K562 (cell line): ENCODE measurements around the gene ABLIM1. TPM values are rescaled to one million over a fixed set of nuclear protein-coding genes. Genes with fewer than 3 reads are reported as not detected.
A peak's percentile ranks its signal among the peaks of the same experiment; 100 is the strongest.

Source experiments
- ATAC-seq: fragments of 200-7000 bp; cut with Tn5 transposase; 3 replicates; pipeline ENCODE4 v1.9.1; 2020; ENCODE audit warnings: moderate library complexity
- BruUV-seq: library from RNA; stranded (reverse); fragments of 400-500 nt; replicated peaks from 2 replicates; lab custom pipeline; 2021; lab: Mats Ljungman, UMichigan
- CTCF ChIA-PET: fragments of 300-600 bp; formaldehyde crosslinking; extraction: SDS; loops from one replicate; lab custom pipeline; 2021; ENCODE audit warnings: low intra/inter-chr PET ratio; lab: Yijun Ruan, JAX
- POLR2A ChIA-PET: fragments of 300-600, 350-650 bp; sonication (Branson Sonifier 250); formaldehyde crosslinking; extraction: SDS; loops from one replicate; lab custom pipeline; 2021; ENCODE audit warnings: antibody characterized with exemption, inconsistent platforms; lab: Yijun Ruan, JAX
- DNase-seq, 4 experiments: peaks; one replicate each; pipeline versions ENCODE4 v3.0.0 to v3.0.0-alpha.2; 2011 to 2018; ENCODE audit warnings: low spot score in 3 of 4, mixed read lengths in 3 of 4; ENCODE audit errors: extremely low read depth in 1 of 4
- FAIRE-seq: peaks from 2 replicates; lab custom pipeline; 2011; peaks lifted over from hg19 to GRCh38; lab: Jason Lieb, UNC
- H2AFZ ChIP-seq: 2 replicates; pipeline ENCODE4 v1.6.0; 2011; ENCODE audit warnings: low read depth, low read length, control low read depth, inconsistent platforms
- H3K27ac ChIP-seq: fragments of 200-600 bp; 3 replicates; pipeline ENCODE4 v1.8.0; 2011; ENCODE audit warnings: low read depth, mild to moderate bottlenecking, control low read depth, inconsistent platforms, low read length, moderate library complexity, mixed read lengths; ENCODE audit errors: extremely low read depth
- H3K27me3 ChIP-seq, 2 experiments: fragments of 300-600 bp in 1 of 2; 2 replicates in 1 of 2; 3 replicates in 1 of 2; pipeline versions ENCODE4 v1.6.0 to v1.8.0; 2011; ENCODE audit warnings: inconsistent platforms in 2 of 2, low read length in 2 of 2, mild to moderate bottlenecking in 1 of 2, mixed read lengths in 1 of 2, moderate library complexity in 1 of 2; ENCODE audit not compliant: control insufficient read depth in 2 of 2, insufficient read depth in 2 of 2
- H3K36me3 ChIP-seq: fragments of 300-600 bp; 3 replicates; pipeline ENCODE4 v1.8.0; 2011; ENCODE audit warnings: mild to moderate bottlenecking, low read length, inconsistent platforms; ENCODE audit not compliant: control insufficient read depth, insufficient read depth
- H3K4me1 ChIP-seq, 2 experiments: fragments of 200-600 bp in 1 of 2; replicated peaks in 1 of 2; 2 replicates in 1 of 2; 3 replicates in 1 of 2; pipeline versions ENCODE4 v1.5.1 to v1.8.0; 2011; ENCODE audit warnings: inconsistent platforms in 2 of 2, low read length in 2 of 2, mild to moderate bottlenecking in 1 of 2, mixed read lengths in 1 of 2, moderate library complexity in 1 of 2; ENCODE audit not compliant: control insufficient read depth in 2 of 2, insufficient read depth in 2 of 2
- H3K4me2 ChIP-seq: 2 replicates; pipeline ENCODE4 v1.6.1; 2011; ENCODE audit warnings: low read length, control low read depth, inconsistent platforms, mixed read lengths; ENCODE audit not compliant: insufficient read depth
- H3K4me3 ChIP-seq: fragments of 200-600 bp; sonication (generic), shearing (Covaris generic); 2 replicates; pipeline ENCODE4 v1.5.1; 2016; ENCODE audit warnings: control low read depth, inconsistent platforms
- H3K79me2 ChIP-seq: fragments of 200-600 bp; 3 replicates; pipeline ENCODE4 v1.8.0; 2011; ENCODE audit warnings: low read length, inconsistent platforms; ENCODE audit not compliant: control insufficient read depth, insufficient read depth
- H3K9ac ChIP-seq, 2 experiments: 2 replicates each; pipeline versions ENCODE4 v1.6.0 to v1.6.1; 2011; ENCODE audit warnings: low read depth in 2 of 2, low read length in 2 of 2, control low read depth in 1 of 2, inconsistent platforms in 1 of 2, mild to moderate bottlenecking in 1 of 2, mixed read lengths in 1 of 2; ENCODE audit not compliant: insufficient read depth in 1 of 2
- H3K9me1 ChIP-seq: one replicate; pipeline ENCODE4 v1.6.0; 2011; ENCODE audit warnings: inconsistent platforms, mild to moderate bottlenecking, low read length, moderate library complexity; ENCODE audit not compliant: control insufficient read depth, insufficient read depth
- H3K9me3 ChIP-seq: replicated peaks from 2 replicates; pipeline ENCODE4 v1.5.1; 2011; ENCODE audit warnings: low read depth, low read length, inconsistent platforms; ENCODE audit not compliant: control insufficient read depth, insufficient read depth
- H4K20me1 ChIP-seq: replicated peaks from 2 replicates; pipeline ENCODE4 v1.6.1; 2011; ENCODE audit warnings: low read length, inconsistent platforms, mixed read lengths; ENCODE audit not compliant: control insufficient read depth, insufficient read depth
- RAD21 ChIP-seq, 2 experiments: fragments of 250-450 bp in 1 of 2; fragments of 450-650 bp in 1 of 2; sonication (Bioruptor Pico) in 1 of 2; formaldehyde crosslinking in 1 of 2; IDR thresholded peaks in 1 of 2; conservative IDR thresholded peaks in 1 of 2; 2 replicates each; pipeline versions ENCODE4 v1.4.0 to v1.8.0; 2020 to 2022; ENCODE audit warnings: mild to moderate bottlenecking in 2 of 2, moderate library complexity in 1 of 2
- RBM14 ChIP-seq: fragments of 200-400 bp; formaldehyde crosslinking; IDR thresholded peaks from 2 replicates; pipeline ENCODE4 v1.6.1; 2018; ENCODE audit warnings: low read depth, mild to moderate bottlenecking, low read length, moderate library complexity, borderline replicate concordance; ENCODE audit not compliant: insufficient read depth
- SMC3 ChIP-seq: conservative IDR thresholded peaks from 2 replicates; pipeline ENCODE4 v1.6.1; 2011; ENCODE audit warnings: low read depth, low read length, improper control_type of control experiment; ENCODE audit not compliant: insufficient read depth
- WGBS: fragments of 100-300 bp; shearing (Covaris generic); methylation state at CpG from one replicate; pipeline ENCODE4 v1.1.6; 2016; ENCODE audit warnings: low coverage, mixed read lengths; ENCODE audit not compliant: insufficient coverage; ENCODE audit errors: missing lambda C conversion rate; 5-methylcytosine and 5-hydroxymethylcytosine counted together
- in situ Hi-C: fragments of 300-500 bp; cut with MboI; formaldehyde crosslinking; loops from 4 replicates; pipeline ENCODE4 v1.15.0; 2018; ENCODE audit warnings: inconsistent platforms, mixed read lengths
- intact Hi-C: fragments of 100-400 bp; cut with micrococcal nuclease; formaldehyde crosslinking; loops from 2 replicates; pipeline ENCODE4 v1.14.2; 2022
- polyA plus RNA-seq, 8 experiments: library from polyadenylated mRNA; depleted of rRNA in 4 of 8; stranded (reverse) in 5 of 8; unstranded in 3 of 8; fragments of >200 nt; fragmentation: Nextera tagmentation in 2 of 8; fragmentation: Illumina TruSeq in 1 of 8; extraction: Ambion mirVana in 2 of 8; extraction: Trizol in 1 of 8; gene quantifications; 2 replicates each; pipeline versions ENCODE4 v1.2.1 to v1.2.3, GENCODE V29; 2011 to 2014; ENCODE audit warnings: inconsistent platforms in 1 of 8, missing spikeins in 1 of 8
- total RNA-seq, 7 experiments: library from RNA; depleted of rRNA in 6 of 7; stranded (reverse); fragments of >200 nt in 6 of 7; fragmentation: Illumina TruSeq in 2 of 7; extraction: Trizol in 2 of 7; gene quantifications; 2 replicates each; pipeline versions ENCODE4 v1.2.1 to v1.2.3, GENCODE V29; 2011 to 2021; ENCODE audit warnings: low replicate concordance in 1 of 7
- TF ChIP-seq, protein P1 (sequence below): fragments of 250-450 bp; sonication (Bioruptor Pico); IDR thresholded peaks from 2 replicates; pipeline ENCODE4 v1.8.0; 2021; ENCODE audit warnings: borderline replicate concordance, mild to moderate bottlenecking, moderate library complexity; ENCODE audit not compliant: poor library complexity, severe bottlenecking
- TF ChIP-seq, protein P2 (sequence below), 2 experiments: fragments of 450-650 bp; formaldehyde crosslinking in 1 of 2; IDR thresholded peaks; 2 replicates each; pipeline versions ENCODE4 v1.4.0 to v1.6.1; 2014 to 2020; ENCODE audit warnings: mild to moderate bottlenecking in 2 of 2, borderline replicate concordance in 1 of 2, low read depth in 1 of 2
- TF ChIP-seq, protein P3 (sequence below), 3 experiments: IDR thresholded peaks in 2 of 3; conservative IDR thresholded peaks in 1 of 3; 2 replicates each; pipeline ENCODE4 v1.5.1; 2011 to 2012; ENCODE audit warnings: low read length in 3 of 3, mild to moderate bottlenecking in 3 of 3, control low read depth in 2 of 3, improper control_type of control experiment in 1 of 3, inconsistent platforms in 1 of 3, low read depth in 1 of 3, mixed read lengths in 1 of 3, moderate library complexity in 1 of 3; ENCODE audit not compliant: insufficient read depth in 2 of 3

ABLIM1 gene
- total and polyA plus RNA-seq, 9 of the 15 experiments (the other 6 are each of a cell fraction or from before 2014, with no cell fraction given), result 0.07 to 0.49 (median 0.14) TPM; not detected in 6

DNA sequence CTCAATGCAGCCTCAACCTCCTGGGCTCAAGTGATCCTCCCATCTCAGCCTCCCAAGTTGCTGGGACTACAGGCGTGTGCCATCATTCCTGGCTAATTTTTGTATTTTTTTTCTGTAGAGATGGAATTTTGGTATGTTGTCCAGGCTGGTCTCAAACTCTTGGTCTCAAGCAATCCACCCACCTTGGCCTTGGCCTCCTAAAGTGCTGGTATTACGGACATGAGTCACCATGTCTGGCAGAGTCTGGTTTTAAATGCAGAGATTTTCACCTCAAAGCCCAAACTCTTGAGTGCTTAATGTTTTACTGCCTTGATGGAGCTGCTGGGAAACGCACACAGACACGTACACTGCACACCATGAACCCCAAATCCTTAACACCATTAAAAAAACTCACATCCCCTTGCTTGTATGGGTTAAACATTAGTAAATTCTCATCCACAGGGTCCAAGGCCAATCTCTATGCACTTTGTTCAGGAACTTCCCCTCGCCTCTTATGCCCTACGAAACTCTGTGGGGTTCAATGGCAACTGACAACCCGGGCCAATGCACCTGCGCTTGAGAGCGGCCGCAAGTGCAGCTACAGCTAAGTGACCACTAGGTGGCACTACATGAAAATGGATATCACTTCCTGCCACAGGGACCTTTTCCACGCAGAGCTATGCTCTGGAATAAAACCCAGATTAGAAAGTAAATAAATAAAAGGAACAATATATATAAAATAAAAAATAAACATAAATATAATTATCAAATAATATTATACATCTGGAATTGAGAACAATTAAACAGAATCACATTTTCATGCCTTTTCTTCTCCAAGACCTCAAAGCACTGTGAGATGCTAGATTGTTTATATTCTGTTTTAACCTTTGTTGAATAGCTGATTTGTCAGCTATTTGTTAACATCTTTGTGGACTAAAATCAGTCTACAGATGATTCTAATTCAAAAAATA, 186.8 kb downstream of the ABLIM1 start:
- no peak overlapping the region for H3K4me3 ChIP-seq
- no peaks in the 10 kb centered on the region for H3K79me2 ChIP-seq
- WGBS, result 19% methylated on average over 11 of the region's 11 CpGs
- intact Hi-C loops (loop anchor here (2.0 to 10.0 kb wide), 3 partner anchors 78 to 406 kb away; no protein-coding TSS in a partner anchor), in situ Hi-C loops (no loop called here)
- TF ChIP-seq RBM14 (no peak), SMC3 (peak; percentile 36; the same call in 1 of the 2 replicates), RAD21 (CRISPR knock-in tag; conservative IDR thresholded peaks at IDR 0.05 in 1 of 2, IDR thresholded peaks at IDR 0.05 in 1 of 2) (peak; percentile 35 to 47; a peak in 2 of 4 replicates)
- TF ChIP-seq, protein P1, sequence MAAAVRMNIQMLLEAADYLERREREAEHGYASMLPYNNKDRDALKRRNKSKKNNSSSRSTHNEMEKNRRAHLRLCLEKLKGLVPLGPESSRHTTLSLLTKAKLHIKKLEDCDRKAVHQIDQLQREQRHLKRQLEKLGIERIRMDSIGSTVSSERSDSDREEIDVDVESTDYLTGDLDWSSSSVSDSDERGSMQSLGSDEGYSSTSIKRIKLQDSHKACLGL (CRISPR knock-in tag), result no peak
- TF ChIP-seq, protein P2, sequence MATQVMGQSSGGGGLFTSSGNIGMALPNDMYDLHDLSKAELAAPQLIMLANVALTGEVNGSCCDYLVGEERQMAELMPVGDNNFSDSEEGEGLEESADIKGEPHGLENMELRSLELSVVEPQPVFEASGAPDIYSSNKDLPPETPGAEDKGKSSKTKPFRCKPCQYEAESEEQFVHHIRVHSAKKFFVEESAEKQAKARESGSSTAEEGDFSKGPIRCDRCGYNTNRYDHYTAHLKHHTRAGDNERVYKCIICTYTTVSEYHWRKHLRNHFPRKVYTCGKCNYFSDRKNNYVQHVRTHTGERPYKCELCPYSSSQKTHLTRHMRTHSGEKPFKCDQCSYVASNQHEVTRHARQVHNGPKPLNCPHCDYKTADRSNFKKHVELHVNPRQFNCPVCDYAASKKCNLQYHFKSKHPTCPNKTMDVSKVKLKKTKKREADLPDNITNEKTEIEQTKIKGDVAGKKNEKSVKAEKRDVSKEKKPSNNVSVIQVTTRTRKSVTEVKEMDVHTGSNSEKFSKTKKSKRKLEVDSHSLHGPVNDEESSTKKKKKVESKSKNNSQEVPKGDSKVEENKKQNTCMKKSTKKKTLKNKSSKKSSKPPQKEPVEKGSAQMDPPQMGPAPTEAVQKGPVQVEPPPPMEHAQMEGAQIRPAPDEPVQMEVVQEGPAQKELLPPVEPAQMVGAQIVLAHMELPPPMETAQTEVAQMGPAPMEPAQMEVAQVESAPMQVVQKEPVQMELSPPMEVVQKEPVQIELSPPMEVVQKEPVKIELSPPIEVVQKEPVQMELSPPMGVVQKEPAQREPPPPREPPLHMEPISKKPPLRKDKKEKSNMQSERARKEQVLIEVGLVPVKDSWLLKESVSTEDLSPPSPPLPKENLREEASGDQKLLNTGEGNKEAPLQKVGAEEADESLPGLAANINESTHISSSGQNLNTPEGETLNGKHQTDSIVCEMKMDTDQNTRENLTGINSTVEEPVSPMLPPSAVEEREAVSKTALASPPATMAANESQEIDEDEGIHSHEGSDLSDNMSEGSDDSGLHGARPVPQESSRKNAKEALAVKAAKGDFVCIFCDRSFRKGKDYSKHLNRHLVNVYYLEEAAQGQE (IDR thresholded peaks at IDR 0.05; ENCODE audit: borderline replicate concordance), result peak; percentile 11; the same call in 1 of the 2 replicates
- TF ChIP-seq, protein P2 (CRISPR knock-in tag; IDR thresholded peaks at IDR 0.05; ENCODE audit: low read depth), result no peak
- TF ChIP-seq, protein P3, sequence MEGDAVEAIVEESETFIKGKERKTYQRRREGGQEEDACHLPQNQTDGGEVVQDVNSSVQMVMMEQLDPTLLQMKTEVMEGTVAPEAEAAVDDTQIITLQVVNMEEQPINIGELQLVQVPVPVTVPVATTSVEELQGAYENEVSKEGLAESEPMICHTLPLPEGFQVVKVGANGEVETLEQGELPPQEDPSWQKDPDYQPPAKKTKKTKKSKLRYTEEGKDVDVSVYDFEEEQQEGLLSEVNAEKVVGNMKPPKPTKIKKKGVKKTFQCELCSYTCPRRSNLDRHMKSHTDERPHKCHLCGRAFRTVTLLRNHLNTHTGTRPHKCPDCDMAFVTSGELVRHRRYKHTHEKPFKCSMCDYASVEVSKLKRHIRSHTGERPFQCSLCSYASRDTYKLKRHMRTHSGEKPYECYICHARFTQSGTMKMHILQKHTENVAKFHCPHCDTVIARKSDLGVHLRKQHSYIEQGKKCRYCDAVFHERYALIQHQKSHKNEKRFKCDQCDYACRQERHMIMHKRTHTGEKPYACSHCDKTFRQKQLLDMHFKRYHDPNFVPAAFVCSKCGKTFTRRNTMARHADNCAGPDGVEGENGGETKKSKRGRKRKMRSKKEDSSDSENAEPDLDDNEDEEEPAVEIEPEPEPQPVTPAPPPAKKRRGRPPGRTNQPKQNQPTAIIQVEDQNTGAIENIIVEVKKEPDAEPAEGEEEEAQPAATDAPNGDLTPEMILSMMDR (IDR thresholded peaks at IDR 0.05 in 2 of 3, conservative IDR thresholded peaks at IDR 0.05 in 1 of 3; ENCODE audit: insufficient read depth in 2 of 3, low read depth in 1 of 3, low read length in 3 of 3), result peak; percentile 63 to 67 (median 65)
- FAIRE-seq (peak; percentile 78), DNase-seq (peak; percentile 41 to 62 (median 60)), ATAC-seq (peak; percentile 90)
- no peak overlapping the region for H3K9ac ChIP-seq
- H3K9me3 ChIP-seq, result no peaks in the 10 kb centered on the region
- H3K27me3 ChIP-seq, result peaks cover 0 to 3% of the 10 kb centered on the region in 2 experiments; a peak in 1 of 5 replicates
- no peaks in the 10 kb centered on the region for H4K20me1 ChIP-seq
- ChIA-PET CTCF (no interaction called here), POLR2A (no interaction called here)
- no peak overlapping the region for H2AFZ ChIP-seq
- H3K9me1 ChIP-seq, result no peaks in the 10 kb centered on the region
- no peak overlapping the region for H3K27ac ChIP-seq
- H3K36me3 ChIP-seq, result no peaks in the 10 kb centered on the region
- no TSS peak for BruUV-seq
- H3K4me2 ChIP-seq, result no peak overlapping the region
- H3K4me1 ChIP-seq, result no peaks in the 10 kb centered on the region
